ENCODE measurements around the gene NBPF6.
"Not testable (repeated sequence)": the region's sequence is repeated elsewhere in the genome, so short reads cannot be mapped to it uniquely, and the experiment has no call there.

DNA sequence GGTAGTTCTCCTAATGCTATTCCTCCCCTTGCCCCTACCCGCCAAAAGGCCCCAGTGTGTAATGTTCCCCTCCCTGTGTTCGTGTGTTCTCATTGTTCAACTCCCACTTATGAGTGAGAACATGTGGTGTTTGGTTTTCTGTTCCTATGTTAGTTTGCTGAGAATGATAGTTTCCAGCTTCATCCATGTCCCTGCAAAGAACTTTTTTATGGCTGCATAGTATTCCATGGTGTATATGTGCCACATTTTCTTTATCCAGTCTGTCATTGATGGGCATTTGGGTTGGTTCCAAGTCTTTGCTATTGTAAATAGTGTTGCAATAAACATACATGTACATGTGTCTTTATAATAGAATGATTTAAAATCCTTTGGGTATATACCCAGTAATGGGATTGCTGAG lies 63.8 kb downstream of the NBPF6 start:
- TF ChIP-seq EZH2 (IDR thresholded peaks at IDR 0.05; ENCODE audit: low read depth, unreplicated experiment); CREB1 (CRISPR knock-in tag; IDR thresholded peaks at IDR 0.05; ENCODE audit: low read depth): not testable (repeated sequence)
- TF ChIP-seq, protein P1, sequence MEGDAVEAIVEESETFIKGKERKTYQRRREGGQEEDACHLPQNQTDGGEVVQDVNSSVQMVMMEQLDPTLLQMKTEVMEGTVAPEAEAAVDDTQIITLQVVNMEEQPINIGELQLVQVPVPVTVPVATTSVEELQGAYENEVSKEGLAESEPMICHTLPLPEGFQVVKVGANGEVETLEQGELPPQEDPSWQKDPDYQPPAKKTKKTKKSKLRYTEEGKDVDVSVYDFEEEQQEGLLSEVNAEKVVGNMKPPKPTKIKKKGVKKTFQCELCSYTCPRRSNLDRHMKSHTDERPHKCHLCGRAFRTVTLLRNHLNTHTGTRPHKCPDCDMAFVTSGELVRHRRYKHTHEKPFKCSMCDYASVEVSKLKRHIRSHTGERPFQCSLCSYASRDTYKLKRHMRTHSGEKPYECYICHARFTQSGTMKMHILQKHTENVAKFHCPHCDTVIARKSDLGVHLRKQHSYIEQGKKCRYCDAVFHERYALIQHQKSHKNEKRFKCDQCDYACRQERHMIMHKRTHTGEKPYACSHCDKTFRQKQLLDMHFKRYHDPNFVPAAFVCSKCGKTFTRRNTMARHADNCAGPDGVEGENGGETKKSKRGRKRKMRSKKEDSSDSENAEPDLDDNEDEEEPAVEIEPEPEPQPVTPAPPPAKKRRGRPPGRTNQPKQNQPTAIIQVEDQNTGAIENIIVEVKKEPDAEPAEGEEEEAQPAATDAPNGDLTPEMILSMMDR (conservative IDR thresholded peaks at IDR 0.05; ENCODE audit: low read depth in 2 of 2): not testable (repeated sequence)

Data from GM23338 (cell line).